Stimulated activated naive CD8-positive, alpha-beta T cell treated with anti-CD3 and anti-CD28 coated beads, Interleukin-15, Interleukin-2, amounts not matched to agents 100 U/mL and 50 U/mL, for 24 hours (primary cell): ENCODE data around the gene TESK2.
"Not testable (repeated sequence)": the region's sequence is repeated elsewhere in the genome, so short reads cannot be mapped to it uniquely, and the experiment has no call there.

Source experiments
- ATAC-seq: fragments of 150-1000 bp; cut with Tn5 transposase; one replicate; pipeline ENCODE4 v1.10.0; 2021
- DNase-seq: peaks from one replicate; pipeline ENCODE4 v3.0.0; 2021

The TESK2 gene, protein sequence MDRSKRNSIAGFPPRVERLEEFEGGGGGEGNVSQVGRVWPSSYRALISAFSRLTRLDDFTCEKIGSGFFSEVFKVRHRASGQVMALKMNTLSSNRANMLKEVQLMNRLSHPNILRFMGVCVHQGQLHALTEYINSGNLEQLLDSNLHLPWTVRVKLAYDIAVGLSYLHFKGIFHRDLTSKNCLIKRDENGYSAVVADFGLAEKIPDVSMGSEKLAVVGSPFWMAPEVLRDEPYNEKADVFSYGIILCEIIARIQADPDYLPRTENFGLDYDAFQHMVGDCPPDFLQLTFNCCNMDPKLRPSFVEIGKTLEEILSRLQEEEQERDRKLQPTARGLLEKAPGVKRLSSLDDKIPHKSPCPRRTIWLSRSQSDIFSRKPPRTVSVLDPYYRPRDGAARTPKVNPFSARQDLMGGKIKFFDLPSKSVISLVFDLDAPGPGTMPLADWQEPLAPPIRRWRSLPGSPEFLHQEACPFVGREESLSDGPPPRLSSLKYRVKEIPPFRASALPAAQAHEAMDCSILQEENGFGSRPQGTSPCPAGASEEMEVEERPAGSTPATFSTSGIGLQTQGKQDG

DNA sequence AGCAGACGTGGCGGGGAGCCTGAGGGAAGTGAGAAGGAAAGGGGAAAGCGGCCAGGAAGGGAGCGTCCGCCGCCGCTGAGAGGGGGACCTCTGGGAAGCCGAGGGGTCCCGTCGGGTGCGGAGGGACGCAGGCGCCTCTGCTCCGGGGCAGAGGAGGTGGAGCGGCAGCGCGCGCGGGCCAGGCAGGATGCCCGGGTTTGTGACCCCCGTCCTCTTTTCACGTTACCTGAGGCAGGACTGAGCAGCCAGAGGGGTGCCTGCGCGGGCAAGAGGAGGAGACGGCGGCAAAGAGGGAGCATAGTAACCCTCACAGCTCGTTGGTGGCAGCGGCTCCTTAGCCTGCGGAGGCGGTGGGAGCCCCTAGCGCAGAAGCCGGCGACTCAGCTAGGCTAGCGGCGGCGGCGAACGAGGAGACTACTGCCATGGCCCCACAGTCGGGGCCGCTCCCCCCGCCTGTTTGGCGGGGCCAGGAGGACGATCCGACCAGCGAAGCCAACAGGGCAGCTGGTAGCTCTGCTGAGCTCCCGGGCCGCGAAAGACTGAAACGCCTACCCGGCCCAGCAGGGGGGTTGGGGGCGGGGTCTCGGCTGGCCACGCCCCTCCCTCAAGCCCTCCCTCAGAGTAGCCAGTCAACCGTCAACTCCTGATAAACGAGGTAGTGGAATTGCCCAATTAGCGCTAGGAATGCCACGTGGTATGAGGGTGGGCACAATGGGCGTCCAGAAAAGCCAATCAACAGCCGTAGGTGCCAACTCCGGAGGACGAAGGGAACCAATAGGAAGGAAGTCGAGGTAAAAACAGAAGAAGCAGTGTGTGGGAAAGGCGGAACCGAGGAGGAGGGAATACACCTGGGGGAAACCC lies at the start of gene TESK2:
Gene TESK2 (minus strand): TSS at position 538 of the 861 bp plus-strand sequence. CDS start 33,378 bp downstream, outside the sequence.
- ATAC-seq, result peak; percentile 96
- DNase-seq, result peak; percentile 94

DNA sequence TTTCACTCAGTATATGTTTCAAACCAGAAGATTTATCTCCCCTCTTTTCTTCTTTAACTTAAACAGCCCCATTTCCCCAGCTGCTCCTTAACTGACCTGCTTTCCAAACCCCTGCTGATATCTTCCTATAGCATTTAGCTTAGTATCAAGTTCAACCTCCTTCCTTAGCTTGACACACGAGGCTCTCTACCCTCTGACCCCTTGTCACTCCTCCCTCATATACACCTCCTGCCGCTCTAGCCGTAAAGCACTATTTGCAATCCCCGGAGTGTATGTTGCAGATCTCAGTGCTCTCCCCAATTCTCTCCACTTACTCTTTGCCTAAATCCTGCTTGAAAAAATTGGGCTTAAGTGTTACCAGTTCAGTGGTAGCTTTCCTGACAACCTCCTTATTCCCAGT lies 45.9 kb upstream of the TESK2 start:
- ATAC-seq (no peak), DNase-seq (no peak)

DNA sequence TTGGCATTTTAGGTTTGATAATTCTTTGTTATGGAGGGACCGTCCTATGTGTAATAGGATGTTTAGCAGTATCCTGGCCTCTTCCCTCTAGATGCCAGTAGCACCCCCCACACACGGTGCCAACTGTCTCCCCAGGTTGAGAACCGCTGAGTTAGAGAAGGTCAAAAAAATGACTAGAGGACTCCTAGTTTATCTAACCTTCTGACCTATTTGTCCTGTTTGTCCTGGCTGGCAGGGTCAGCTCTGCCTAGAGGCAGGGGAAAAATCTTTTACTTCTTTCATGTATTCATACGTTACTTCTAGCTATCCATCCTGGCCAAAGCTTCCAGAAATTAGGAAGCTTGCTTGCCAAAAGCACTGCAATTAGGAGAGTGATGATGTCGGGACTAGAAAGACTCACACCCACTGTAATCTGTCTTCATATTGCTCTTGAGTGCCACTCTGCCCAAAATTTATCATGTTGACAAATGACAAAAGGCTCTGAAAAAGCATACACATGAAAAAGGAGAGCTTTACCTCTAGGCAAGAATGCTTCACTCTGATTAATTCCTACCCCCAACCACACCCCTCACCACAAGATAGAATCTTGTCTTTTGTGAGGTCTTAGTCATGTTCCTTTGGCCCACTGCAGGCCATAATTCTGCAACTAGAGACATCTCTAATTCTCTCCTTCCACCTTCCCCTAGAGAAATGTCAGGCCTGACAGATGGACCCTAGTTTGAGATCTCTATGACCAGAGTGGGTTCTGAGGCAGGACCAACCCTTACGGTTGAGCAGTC lies 45.2 kb upstream of the TESK2 start:
- DNase-seq (no peak), ATAC-seq (peak; percentile 90)

DNA sequence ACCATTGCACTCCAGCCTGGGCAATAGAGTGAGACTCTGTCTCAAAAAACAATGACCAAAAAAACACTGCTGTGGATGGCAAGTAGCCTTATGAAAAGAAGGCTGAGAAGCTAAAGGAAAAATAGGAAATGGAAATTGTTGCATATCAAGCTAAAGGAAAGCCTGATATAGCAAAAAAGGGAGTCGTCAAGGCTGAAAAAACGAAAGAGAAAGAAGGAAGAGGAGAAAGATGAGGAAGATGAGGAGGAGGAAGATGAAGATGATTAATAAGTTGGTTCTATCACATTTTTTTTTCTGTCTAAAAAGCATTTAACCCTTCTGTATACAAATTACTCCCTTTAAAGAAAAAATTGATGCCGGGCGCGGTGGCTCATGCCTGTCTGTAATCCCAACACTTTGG lies 40.9 kb upstream of the TESK2 start:
- ATAC-seq, result no peak
- DNase-seq, result no peak

DNA sequence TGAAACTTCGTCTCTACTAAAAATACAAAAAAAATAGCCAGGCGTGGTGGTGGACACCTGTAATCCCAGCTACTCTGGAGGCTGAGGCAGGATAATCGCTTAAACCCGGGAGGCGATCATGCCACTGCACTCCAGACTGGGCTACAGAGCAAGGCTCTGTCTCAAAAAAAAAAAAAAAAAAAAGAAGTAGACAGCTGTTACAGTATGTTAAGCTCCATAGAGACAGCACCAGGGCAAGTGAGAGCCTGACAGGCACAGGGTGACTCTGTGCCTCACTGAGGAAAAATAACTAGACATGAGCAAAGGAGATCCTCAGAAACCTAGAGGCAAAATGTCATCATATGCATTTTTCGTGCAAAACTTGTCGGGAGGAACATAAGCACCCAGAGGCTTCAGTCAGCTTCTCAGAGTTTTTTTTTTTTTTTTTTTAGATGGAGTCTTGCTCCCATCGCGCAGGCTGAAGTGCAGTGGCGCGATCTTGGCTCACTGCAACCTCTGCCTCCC lies 39.7 kb upstream of the TESK2 start:
- no peak for DNase-seq
- ATAC-seq, result no peak

DNA sequence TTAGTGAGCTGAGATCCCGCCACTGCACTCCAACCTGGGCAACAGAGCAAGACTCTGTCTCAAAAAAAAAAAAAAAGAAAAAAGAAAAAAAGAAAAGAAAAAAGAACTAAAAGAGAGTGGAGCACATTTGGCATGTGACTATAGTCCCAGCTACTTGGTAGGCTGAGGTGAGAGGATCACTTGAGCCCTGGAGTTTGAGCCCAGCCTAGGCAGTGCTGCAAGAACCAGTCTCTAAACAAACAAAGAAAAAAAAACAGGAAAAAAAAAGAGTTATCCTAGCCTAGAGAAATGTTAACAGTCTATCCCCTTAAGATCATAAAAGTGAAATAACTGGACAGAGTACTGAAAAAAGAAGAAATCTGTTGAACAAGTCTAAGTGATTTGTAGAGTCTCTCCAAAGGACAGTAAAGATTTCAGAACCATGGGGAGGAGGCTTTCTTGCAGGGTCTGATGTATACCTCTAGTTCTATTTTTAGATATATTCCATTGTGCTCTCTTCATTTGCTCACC lies 35.2 kb upstream of the TESK2 start:
- DNase-seq (no peak), ATAC-seq (no peak)

DNA sequence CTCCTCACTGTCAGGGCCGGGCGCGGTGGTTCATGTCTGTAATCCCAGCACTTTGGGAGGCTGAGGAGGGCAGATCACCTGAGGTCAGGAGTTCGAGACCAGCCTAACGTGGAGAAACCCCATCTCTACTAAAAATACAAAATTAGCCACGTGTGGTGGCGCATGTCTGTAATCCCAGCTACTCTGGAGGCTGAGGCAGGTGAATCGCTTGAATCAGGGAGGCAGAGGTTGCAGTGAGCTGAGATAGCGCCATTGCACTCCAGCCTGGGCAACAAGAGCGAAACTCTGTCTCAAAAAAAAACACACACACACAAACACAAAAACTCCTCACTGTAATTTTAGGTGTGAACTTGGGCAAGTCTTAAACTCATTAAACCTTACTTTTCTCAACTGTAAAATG lies 33.0 kb upstream of the TESK2 start:
- DNase-seq, ATAC-seq: not testable (repeated sequence)

DNA sequence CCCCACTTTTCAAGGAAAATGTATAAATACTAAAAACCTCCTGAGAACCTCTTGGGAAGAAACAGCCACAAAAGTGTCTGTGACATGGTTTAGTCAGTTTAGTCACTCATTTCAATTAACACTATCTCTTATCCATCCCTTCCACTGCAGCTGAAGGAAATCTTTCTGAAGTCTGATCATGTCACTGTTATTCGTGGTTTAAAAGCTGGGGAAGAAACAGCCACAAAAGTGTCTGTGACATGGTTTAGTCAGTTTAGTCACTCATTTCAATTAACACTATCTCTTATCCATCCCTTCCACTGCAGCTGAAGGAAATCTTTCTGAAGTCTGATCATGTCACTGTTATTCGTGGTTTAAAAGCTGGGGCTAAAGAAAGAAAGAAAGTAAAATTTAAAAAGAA lies 32.6 kb upstream of the TESK2 start:
- DNase-seq, result not testable (repeated sequence)
- ATAC-seq, result peak; percentile 55

DNA sequence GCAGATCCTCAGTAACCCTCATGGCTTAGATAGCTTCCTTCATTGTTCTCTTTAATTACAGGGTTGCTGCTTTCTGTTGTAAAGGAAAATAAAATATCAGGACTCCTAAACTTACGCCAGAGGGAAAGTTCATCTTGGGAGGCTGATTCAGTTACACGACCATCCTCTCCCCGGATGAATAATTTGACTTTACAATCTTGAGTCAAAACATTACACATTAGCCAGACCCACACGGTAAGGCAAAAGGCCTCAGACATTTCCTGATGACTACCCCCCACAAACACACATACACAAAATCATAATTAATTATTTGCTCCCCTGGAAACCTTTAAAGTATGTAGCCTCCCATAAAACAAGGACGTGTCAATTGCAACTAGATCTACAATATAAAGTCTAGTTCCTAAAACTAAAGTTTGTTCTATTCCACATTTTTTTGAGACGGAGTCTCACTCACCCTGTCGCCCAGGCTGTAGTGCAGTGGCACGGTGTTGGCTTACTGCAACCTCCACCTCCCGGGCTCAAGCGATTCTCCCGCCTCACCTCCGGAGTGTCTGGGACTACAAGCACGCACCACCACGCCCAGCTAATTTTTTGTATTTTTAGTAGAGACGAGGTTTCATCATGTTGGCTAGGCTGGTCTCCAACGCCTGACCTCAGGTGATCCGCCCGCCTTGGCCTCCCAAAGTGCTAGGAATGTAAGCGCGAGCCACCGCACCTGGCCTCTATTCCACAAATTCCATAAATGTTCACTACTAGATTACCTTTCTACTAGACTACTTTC lies 31.6 kb upstream of the TESK2 start:
- ATAC-seq (peak; percentile 57), DNase-seq (no peak)

DNA sequence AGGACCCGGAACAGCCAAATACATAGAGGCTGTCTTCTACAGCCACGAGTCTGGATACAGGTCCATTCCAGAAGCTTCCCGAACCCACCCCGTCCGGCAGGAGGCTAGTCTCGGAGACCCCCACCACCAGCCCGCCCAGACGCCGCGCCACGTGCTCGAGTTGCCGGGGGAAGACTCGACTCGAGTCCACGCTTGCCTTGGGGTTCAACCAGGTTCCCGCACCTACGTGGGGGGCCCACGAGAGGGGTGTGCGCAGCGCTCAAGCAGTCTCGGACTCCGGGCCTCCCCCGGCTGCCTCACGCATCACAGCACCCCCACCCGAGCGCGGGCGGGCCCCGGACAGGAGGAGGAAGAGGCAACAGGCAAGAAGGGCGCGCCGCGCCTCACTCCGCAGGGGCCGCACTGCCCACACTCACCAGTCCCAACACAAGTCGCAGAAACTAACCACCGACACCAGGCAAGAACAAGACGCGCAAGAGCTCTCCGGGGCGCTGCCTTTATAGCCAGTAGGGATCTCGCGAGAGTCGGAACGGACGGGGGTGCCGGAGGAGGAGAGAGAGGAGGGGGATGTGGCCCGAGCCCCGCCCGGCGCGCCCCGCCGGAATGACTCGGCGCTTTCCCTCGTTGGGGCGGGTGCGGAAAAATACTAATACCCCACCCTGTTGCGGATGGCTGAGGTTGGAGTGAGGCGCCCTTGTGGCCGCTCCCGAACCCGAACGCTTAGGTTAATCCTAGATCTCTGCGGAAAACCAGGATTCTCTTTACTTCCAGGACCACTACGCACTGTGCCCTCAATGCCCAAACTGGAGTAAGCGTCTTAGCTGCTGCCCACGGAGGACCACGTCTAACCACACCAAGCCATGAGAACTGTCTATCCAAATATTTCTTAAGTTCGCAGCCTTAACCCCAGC lies 30.7 kb upstream of the TESK2 start, which contains the start of gene PRDX1:
Gene PRDX1 (minus strand): TSS at position 472 of the 911 bp plus-strand sequence. CDS start 2,841 bp downstream, outside the sequence.
- DNase-seq, result peak; percentile 99
- ATAC-seq, result peak; percentile 82

DNA sequence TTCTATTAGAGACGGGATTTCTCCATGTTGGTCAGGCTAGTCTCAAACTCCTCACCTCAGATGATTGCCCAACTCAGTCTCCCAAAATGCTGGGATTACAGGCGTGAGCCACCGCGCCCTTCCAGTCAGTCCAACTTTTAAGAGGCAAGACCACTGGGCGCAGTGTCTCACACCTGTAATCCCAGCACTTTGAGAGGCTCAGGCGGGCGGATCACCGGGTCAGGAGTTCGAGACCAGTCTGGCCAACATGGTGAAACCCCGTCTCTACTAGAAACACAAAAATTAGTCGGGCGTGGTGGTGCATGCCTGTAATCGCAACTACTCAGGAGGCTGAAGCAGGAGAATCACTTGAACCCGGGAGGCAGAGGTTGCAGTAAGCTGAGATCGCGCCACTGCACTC lies 28.8 kb upstream of the TESK2 start:
- ATAC-seq, DNase-seq: not testable (repeated sequence)

DNA sequence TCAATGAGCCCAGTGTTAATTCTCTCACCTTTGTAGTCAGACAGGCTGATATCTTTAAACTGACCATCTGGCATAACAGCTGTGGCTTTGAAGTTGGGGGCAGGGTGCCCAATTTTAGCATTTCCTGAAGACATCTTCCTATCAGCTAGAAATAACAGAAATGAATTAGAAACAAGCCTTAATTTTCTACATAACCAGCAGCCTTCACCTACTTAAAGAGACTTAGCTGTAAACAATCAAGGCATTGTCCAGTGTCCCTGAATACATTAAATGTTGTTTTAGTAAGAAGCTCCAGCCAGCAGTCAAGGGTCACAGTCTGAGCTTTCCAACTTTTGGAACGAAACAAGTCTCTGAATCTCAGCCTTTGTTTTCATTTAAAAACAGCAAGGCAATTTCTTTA lies 27.9 kb upstream of the TESK2 start:
- no peak for ATAC-seq
- no peak for DNase-seq

DNA sequence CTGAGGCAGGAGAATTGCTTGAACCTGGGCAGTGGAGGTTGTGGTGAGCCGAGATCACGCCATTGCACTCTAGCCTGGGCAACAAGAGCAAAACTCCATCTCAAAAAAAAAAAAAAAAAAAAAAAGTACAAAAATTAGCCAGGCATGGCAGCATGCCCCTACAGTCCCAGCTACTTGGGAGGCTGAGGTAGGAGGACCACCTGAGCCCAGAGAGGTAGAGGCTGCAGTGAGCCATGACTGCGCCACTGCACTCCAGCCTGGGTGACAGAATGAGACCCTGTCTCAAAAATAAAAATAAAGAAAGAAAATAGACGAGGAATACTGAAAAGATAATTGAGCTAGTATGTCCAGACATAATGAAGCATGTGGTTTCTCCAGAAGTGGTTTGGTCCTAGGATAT lies 27.4 kb upstream of the TESK2 start:
- DNase-seq, ATAC-seq: not testable (repeated sequence)

DNA sequence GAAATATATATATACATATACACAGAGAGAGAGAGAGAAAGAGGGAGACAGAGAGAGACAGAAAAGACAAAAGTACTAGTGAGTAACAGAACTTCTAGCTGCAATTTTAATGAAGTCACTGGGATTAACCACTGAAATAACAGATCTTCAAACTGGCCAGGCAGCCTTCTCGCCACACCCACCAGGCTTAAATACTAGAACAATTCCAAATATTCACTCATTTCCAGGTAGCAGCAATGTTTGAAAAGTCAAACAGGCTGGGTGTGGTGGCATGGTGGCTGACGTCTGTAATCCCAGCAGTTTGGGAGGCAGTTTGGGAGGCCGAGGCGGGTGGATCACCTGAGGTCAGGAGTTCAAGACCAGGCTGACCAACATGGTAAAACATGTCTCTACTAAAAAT lies 25.5 kb upstream of the TESK2 start:
- no peak for ATAC-seq
- no peak for DNase-seq

DNA sequence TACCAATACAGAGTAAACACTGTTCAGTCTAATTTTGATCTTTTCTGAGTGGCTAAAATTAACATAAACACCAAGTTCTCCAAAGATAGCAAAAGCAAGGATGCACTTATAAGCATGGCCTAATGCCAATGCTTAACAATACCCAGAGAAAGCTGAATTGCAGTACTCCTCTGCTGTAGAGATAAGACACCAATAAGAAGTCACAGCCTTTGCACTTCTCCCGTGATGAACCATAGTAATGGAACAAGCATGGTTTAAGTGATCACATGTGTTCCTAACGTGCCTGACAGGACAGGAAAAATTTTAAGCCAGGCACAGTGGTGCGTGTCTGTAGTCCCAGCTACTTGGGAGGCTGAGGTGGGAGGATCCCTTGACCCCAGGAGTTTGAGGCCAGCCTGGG lies 25.1 kb upstream of the TESK2 start:
- ATAC-seq (no peak), DNase-seq (no peak)

DNA sequence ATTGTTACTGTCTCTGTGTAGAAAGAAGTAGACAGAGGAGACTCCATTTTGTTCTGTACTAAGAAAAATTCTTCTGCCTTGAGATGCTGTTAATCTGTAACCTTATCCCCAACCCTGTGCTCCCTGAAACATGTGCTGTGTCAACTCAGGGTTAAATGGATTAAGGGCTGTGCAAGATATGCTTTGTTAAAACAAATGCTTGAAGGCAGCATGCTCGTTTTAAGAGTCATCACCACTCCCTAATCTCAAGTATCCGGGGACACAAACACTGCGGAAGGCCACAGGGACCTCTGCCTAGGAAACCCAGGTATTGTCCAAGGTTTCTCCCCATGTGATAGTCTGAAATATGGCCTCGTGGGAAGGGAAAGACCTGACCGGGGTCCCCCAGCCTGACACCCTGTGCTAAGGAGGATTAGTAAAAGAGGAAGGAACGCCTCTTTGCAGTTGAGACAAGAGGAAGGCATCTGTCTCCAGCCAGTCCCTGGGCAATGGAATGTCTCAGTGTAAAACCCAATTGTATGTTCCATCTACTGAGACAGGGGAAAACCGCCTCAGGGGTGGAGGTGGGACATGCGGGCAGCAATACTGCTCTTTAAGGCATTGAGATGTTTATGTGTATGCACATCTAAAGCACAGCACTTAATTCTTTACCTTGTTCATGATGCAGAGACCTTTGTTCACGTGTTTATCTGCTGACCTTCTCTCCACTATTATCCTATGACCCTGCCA lies 22.7 kb upstream of the TESK2 start:
- ATAC-seq, DNase-seq: not testable (repeated sequence)

DNA sequence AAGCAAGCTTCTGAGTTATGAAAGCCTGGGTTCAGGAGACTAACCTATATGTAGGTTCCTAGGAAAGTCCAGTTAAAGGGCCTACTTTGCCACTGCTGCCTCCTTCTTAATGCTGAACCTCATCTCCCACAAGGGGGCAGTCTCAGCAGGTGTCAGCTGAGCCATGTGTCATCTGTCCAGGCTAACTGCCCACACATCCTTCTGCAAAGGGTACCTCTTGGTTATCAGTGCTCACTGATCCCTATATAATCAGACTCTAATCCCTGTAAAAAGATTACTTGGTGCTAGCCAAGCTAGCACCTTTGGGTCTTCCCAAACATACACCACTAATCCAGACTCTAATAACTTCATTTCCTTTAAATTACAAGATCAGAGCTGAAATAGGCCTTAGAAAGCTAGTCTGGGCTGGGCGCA lies 21.7 kb upstream of the TESK2 start:
- DNase-seq (peak; percentile 68), ATAC-seq (peak; percentile 70)

DNA sequence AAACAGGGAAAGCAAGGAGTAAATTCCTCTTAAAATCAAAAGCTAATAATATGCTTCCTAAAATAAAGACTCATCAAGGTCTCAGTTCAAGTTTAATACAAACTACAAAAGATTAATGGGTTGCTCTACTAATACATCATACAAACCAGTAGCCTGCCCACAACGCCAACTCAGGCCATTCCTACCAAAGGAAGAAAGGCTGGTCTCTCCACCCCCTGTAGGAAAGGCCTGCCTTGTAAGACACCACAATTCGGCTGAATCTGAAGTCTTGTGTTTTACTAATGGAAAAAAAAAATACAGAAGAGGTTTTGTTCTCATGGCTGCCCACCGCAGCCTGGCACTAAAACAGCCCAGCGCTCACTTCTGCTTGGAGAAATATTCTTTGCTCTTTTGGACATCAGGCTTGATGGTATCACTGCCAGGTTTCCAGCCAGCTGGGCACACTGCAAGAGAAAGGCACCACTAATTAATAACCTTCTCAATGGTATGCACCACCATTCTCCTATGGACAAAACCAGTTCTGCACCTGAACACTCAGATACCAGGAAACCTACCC lies 20.1 kb upstream of the TESK2 start:
- no peak for DNase-seq
- no peak for ATAC-seq
